ENCODE measurements around the gene RASGRP4.

Gene RASGRP4

GRCh38 chr19:38389101-38389925, 36.7 kb downstream of the RASGRP4 start:
- peak; percentile 83 for DNase-seq (ENCODE audit: low spot score)

- DNase-seq (ENCODE audit: low spot score): peak; percentile 68
Measured at GRCh38 chr19:38388349-38389100, 37.5 kb downstream of the RASGRP4 start, which contains the start of gene SPRED3. TSS of gene SPRED3 (plus strand) at chr19:38388697. CDS start at chr19:38390303, 1,606 bp downstream.

GRCh38 chr19:38387550-38388348, 38.3 kb downstream of the RASGRP4 start, which contains the start of gene GGN:
TSS of gene GGN (minus strand) at chr19:38388034. CDS start at chr19:38387261, 773 bp downstream.
- DNase-seq (ENCODE audit: low spot score): peak; percentile 91

GRCh38 chr19:38386971-38387549, 39.0 kb downstream of the RASGRP4 start:
- no peak for DNase-seq (ENCODE audit: low spot score)

- DNase-seq (ENCODE audit: low spot score): no peak
Measured at GRCh38 chr19:38386300-38386970, 39.6 kb downstream of the RASGRP4 start.

GRCh38 chr19:38385804-38386257, 40.2 kb downstream of the RASGRP4 start:
- DNase-seq (ENCODE audit: low spot score): no peak

- no peak for DNase-seq (ENCODE audit: low spot score)
Measured at GRCh38 chr19:38385057-38385803, 40.8 kb downstream of the RASGRP4 start.

- no peak for DNase-seq (ENCODE audit: low spot score)
Measured at GRCh38 chr19:38384209-38385027, 41.6 kb downstream of the RASGRP4 start.

GRCh38 chr19:38383743-38384142, 42.3 kb downstream of the RASGRP4 start:
- DNase-seq (ENCODE audit: low spot score): no peak

GRCh38 chr19:38383184-38383583, 42.8 kb downstream of the RASGRP4 start:
- DNase-seq (ENCODE audit: low spot score): no peak

GRCh38 chr19:38381138-38381537, 44.9 kb downstream of the RASGRP4 start:
- DNase-seq (ENCODE audit: low spot score): no peak

- peak; percentile 39 for DNase-seq (ENCODE audit: low spot score)
Measured at GRCh38 chr19:38378866-38379265, 47.2 kb downstream of the RASGRP4 start.

GRCh38 chr19:38377052-38377451, 49.0 kb downstream of the RASGRP4 start:
- DNase-seq (ENCODE audit: low spot score): no peak

GRCh38 chr19:38376576-38376975, 49.4 kb downstream of the RASGRP4 start:
- no peak for DNase-seq (ENCODE audit: low spot score)

GRCh38 chr19:38375748-38376147, 50.3 kb downstream of the RASGRP4 start:
- DNase-seq (ENCODE audit: low spot score): peak; percentile 33

- DNase-seq (ENCODE audit: low spot score): no peak
Measured at GRCh38 chr19:38375098-38375493, 50.9 kb downstream of the RASGRP4 start.

GRCh38 chr19:38374332-38375097, 51.5 kb downstream of the RASGRP4 start, which contains the start of gene PSMD8:
TSS of gene PSMD8 (plus strand) at chr19:38374571. CDS start at chr19:38374602, 31 bp downstream.
- DNase-seq (ENCODE audit: low spot score): peak; percentile 100

GRCh38 chr19:38373907-38374331, 52.1 kb downstream of the RASGRP4 start:
- no peak for DNase-seq (ENCODE audit: low spot score)
